ENCODE data around the gene GIMAP7. TPM values are rescaled to one million over a fixed set of nuclear protein-coding genes. Genes with fewer than 3 reads are reported as not detected.
"Not testable (repeated sequence)": the region's sequence is repeated elsewhere in the genome, so short reads cannot be mapped to it uniquely, and the experiment has no call there.

GIMAP7 gene
- polyA plus RNA-seq, 1 donor from 2014 or later = 24.1 TPM

- Mint-ChIP-seq H3K9me3 (peaks cover 0 to 8% (median 3%) of the 10 kb centered on the region in 3 donors), H3K36me3 (peaks cover 2% of the 10 kb centered on the region), H3K4me3 (no peak overlapping the region), H3K4me1 (peaks cover 7 to 14% (median 11%) of the 10 kb centered on the region in 3 donors), H3K27me3 (peaks cover 6% of the 10 kb centered on the region), H3K27ac (no peak overlapping the region)
Measured at GRCh38 chr7:150487625-150488024, 27.0 kb upstream of the GIMAP7 start.

- no peak overlapping the region for H3K27ac Mint-ChIP-seq
Measured at GRCh38 chr7:150489782-150490181, 24.9 kb upstream of the GIMAP7 start.

GRCh38 chr7:150493442-150493841, 21.2 kb upstream of the GIMAP7 start:
- peaks cover 2 to 17% (median 3%) of the 10 kb centered on the region in 3 donors for H3K9me3 Mint-ChIP-seq
- not testable (repeated sequence) for H3K27me3 Mint-ChIP-seq, H3K4me1 Mint-ChIP-seq, H3K4me3 Mint-ChIP-seq, H3K36me3 Mint-ChIP-seq, H3K27ac Mint-ChIP-seq

More at GRCh38 chr7:150489782-150490181, 24.9 kb upstream of the GIMAP7 start:
- H3K4me3 Mint-ChIP-seq = no peak overlapping the region
- H3K27me3 Mint-ChIP-seq = no peaks in the 10 kb centered on the region
- no peaks in the 10 kb centered on the region for H3K4me1 Mint-ChIP-seq
- peaks cover 2% of the 10 kb centered on the region for H3K36me3 Mint-ChIP-seq
- H3K9me3 Mint-ChIP-seq = peaks cover 0 to 9% (median 3%) of the 10 kb centered on the region in 3 donors

- no peaks in the 10 kb centered on the region for H3K36me3 Mint-ChIP-seq
- peaks cover 3% of the 10 kb centered on the region for H3K27me3 Mint-ChIP-seq
- peaks cover 4 to 15% (median 6%) of the 10 kb centered on the region in 3 donors for H3K9me3 Mint-ChIP-seq
- peaks cover 0 to 3% (median 0%) of the 10 kb centered on the region in 3 donors for H3K4me1 Mint-ChIP-seq
- peak overlapping the region in 2 of 3 donors; percentile 32 to 68 for H3K27ac Mint-ChIP-seq
- peak overlapping the region in 1 of 4 donors; percentile 42 for H3K4me3 Mint-ChIP-seq
Measured at GRCh38 chr7:150502519-150502918, 12.2 kb upstream of the GIMAP7 start.

- peaks cover 2% of the 10 kb centered on the region for H3K27me3 Mint-ChIP-seq
- H3K4me3 Mint-ChIP-seq = no peak overlapping the region
- H3K36me3 Mint-ChIP-seq = no peaks in the 10 kb centered on the region
- H3K4me1 Mint-ChIP-seq = peaks cover 0 to 3% (median 0%) of the 10 kb centered on the region in 3 donors
- peaks cover 4 to 12% (median 6%) of the 10 kb centered on the region in 3 donors for H3K9me3 Mint-ChIP-seq
- peak overlapping the region in 1 of 3 donors; percentile 32 for H3K27ac Mint-ChIP-seq
Measured at GRCh38 chr7:150503155-150503554, 11.5 kb upstream of the GIMAP7 start.

- H3K4me1 Mint-ChIP-seq = peaks cover 0 to 3% (median 0%) of the 10 kb centered on the region in 3 donors
- no peak overlapping the region for H3K27ac Mint-ChIP-seq
- no peaks in the 10 kb centered on the region for H3K36me3 Mint-ChIP-seq
- no peak overlapping the region for H3K4me3 Mint-ChIP-seq
- H3K27me3 Mint-ChIP-seq = peaks cover 2% of the 10 kb centered on the region
- peaks cover 4 to 10% (median 6%) of the 10 kb centered on the region in 3 donors for H3K9me3 Mint-ChIP-seq
Measured at GRCh38 chr7:150503581-150503980, 11.1 kb upstream of the GIMAP7 start.

GRCh38 chr7:150507947-150508602, 6.6 kb upstream of the GIMAP7 start:
- Mint-ChIP-seq H3K4me1 (no peaks in the 10 kb centered on the region), H3K9me3 (peaks cover 4 to 7% (median 5%) of the 10 kb centered on the region in 3 donors), H3K4me3 (no peak overlapping the region), H3K36me3 (no peaks in the 10 kb centered on the region), H3K27ac (no peak overlapping the region), H3K27me3 (peaks cover 4% of the 10 kb centered on the region)

GRCh38 chr7:150511048-150511447, 3.6 kb upstream of the GIMAP7 start:
- peaks cover 6% of the 10 kb centered on the region for H3K27me3 Mint-ChIP-seq
- H3K27ac Mint-ChIP-seq = no peak overlapping the region
- peaks cover 0 to 6% (median 0%) of the 10 kb centered on the region in 3 donors for H3K4me1 Mint-ChIP-seq
- H3K9me3 Mint-ChIP-seq = peaks cover 4 to 7% (median 5%) of the 10 kb centered on the region in 3 donors
- no peak overlapping the region for H3K4me3 Mint-ChIP-seq
- H3K36me3 Mint-ChIP-seq = no peaks in the 10 kb centered on the region

- Mint-ChIP-seq H3K36me3 (no peaks in the 10 kb centered on the region), H3K4me1 (peaks cover 0 to 6% (median 0%) of the 10 kb centered on the region in 3 donors), H3K27ac (peak overlapping the region in 1 of 3 donors; percentile 9), H3K9me3 (peaks cover 2 to 7% (median 5%) of the 10 kb centered on the region in 3 donors), H3K4me3 (peak overlapping the region in 1 of 4 donors; percentile 22), H3K27me3 (peaks cover 3% of the 10 kb centered on the region)
Measured at GRCh38 chr7:150513758-150514157, 914 bp upstream of the GIMAP7 start.

GRCh38 chr7:150515248-150516147, 826 bp downstream of the GIMAP7 start:
- Mint-ChIP-seq H3K36me3 (no peaks in the 10 kb centered on the region), H3K4me1 (peaks cover 0 to 6% (median 0%) of the 10 kb centered on the region in 3 donors), H3K9me3 (peaks cover 0 to 4% (median 2%) of the 10 kb centered on the region in 3 donors), H3K4me3 (peak overlapping the region; percentile 42 to 86 (median 74)), H3K27ac (no peak overlapping the region), H3K27me3 (peaks cover 1% of the 10 kb centered on the region)

GRCh38 chr7:150516956-150517745, 2.5 kb downstream of the GIMAP7 start:
- Mint-ChIP-seq H3K27ac (no peak overlapping the region), H3K36me3 (no peaks in the 10 kb centered on the region), H3K27me3 (peaks cover 1% of the 10 kb centered on the region), H3K4me3 (peak overlapping the region in 2 of 4 donors; percentile 31 to 54), H3K4me1 (peaks cover 0 to 6% (median 0%) of the 10 kb centered on the region in 3 donors), H3K9me3 (no peaks in the 10 kb centered on the region)

- no peak overlapping the region for H3K4me3 Mint-ChIP-seq
- H3K27ac Mint-ChIP-seq = no peak overlapping the region
- H3K4me1 Mint-ChIP-seq = peaks cover 0 to 6% (median 0%) of the 10 kb centered on the region in 3 donors
- H3K36me3 Mint-ChIP-seq = no peaks in the 10 kb centered on the region
- H3K27me3 Mint-ChIP-seq = peaks cover 1% of the 10 kb centered on the region
- H3K9me3 Mint-ChIP-seq = no peaks in the 10 kb centered on the region
Measured at GRCh38 chr7:150519310-150519709, 4.6 kb downstream of the GIMAP7 start.

GRCh38 chr7:150520145-150520544, 5.5 kb downstream of the GIMAP7 start:
- Mint-ChIP-seq H3K27ac (no peak overlapping the region), H3K9me3 (no peaks in the 10 kb centered on the region), H3K4me3 (peak overlapping the region in 2 of 4 donors; percentile 77 to 88), H3K36me3 (no peaks in the 10 kb centered on the region), H3K27me3 (no peaks in the 10 kb centered on the region), H3K4me1 (no peaks in the 10 kb centered on the region)

GRCh38 chr7:150522931-150523330, 8.3 kb downstream of the GIMAP7 start:
- not testable (repeated sequence) for H3K9me3 Mint-ChIP-seq, H3K27ac Mint-ChIP-seq, H3K4me3 Mint-ChIP-seq, H3K27me3 Mint-ChIP-seq, H3K36me3 Mint-ChIP-seq, H3K4me1 Mint-ChIP-seq
